Measurements from ENCODE around the gene DUS1L. TPM values are rescaled to one million over a fixed set of nuclear protein-coding genes. Genes with fewer than 3 reads are reported as not detected.

The DUS1L gene
- total and polyA plus RNA-seq, 2 donors (not counting 1 experiment from before 2014, with no cell fraction given): 109 to 241 TPM

DNA sequence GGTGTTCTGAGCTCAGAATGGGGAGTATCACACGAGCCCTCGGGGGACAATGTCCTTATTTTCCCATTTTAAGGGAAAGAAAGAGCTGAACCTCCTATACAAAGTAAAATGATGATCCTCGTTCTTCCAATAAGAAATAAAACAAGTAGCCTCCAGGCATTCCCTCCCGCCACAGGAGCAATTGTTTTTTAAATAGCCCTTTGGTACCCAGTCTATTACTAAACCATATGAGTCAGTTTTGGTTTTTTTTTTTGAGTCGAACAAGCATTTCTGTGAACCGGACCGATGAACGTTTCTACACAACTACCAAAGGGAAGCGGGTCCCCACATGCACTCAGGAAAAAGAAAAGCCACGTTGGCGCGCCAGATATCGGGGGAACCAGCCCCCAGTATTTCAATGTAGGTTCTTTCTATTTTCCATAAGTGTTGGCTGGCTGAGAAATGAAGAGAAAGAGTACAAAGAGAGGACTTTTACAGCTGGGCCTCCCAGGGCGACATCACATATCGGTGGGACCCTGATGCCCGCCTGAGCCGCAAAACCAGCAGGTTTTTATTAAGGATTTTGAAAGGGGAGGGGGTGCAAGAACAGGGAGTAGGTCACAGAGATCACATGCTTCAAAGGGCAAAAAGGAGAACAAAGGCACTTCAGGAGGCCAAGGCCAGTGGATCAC is 24.3 kb downstream of the DUS1L start:
- intact Hi-C loops (cut with micrococcal nuclease): no loop called here
- Histone ChIP-seq H3K4me2 (replicated peaks; ENCODE audit: low read depth, low read length, poor library complexity, severe bottlenecking) (no peak overlapping the region), H3K9ac (ENCODE audit: low read length) (no peak overlapping the region), H3K36me3 (replicated peaks in 1 of 2; ENCODE audit: control extremely low read depth in 1 of 2, control insufficient read depth in 1 of 2, extremely low read depth in 1 of 2, insufficient read depth in 2 of 2, low read length in 1 of 2) (no peaks in the 10 kb centered on the region), H3K27ac (ENCODE audit: low read length in 2 of 2) (no peak overlapping the region), H2AFZ (ENCODE audit: insufficient read depth, low read depth, low read length, poor library complexity, severe bottlenecking) (no peak overlapping the region), H3K79me2 (ENCODE audit: control insufficient read depth, insufficient read depth, low read length) (peaks cover 6% of the 10 kb centered on the region), H3K4me3 (ENCODE audit: control extremely low read depth in 1 of 5, extremely low read depth in 1 of 5, insufficient read depth in 1 of 5, low read depth in 2 of 5, low read length in 4 of 5) (no peak overlapping the region), H3K9me3 (ENCODE audit: control extremely low read depth in 1 of 3, control insufficient read depth in 2 of 3, insufficient read depth in 1 of 3, low read length in 2 of 3) (peaks cover 0 to 2% (median 0%) of the 10 kb centered on the region in 3 donors), H4K20me1 (ENCODE audit: control insufficient read depth, insufficient read depth, low read length, poor library complexity, severe bottlenecking) (peaks cover 9% of the 10 kb centered on the region), H3K27me3 (replicated peaks in 1 of 4; ENCODE audit: control extremely low read depth in 1 of 4, control insufficient read depth in 3 of 4, insufficient read depth in 4 of 4, low read length in 3 of 4) (no peaks in the 10 kb centered on the region), H3K4me1 (ENCODE audit: control insufficient read depth in 2 of 2, insufficient read depth in 2 of 2, low read length in 2 of 2) (peaks cover 12 to 14% of the 10 kb centered on the region in 2 donors)
- no peak overlapping the region for H3K4me3 Mint-ChIP-seq
- DNase-seq (no peak), ATAC-seq (ENCODE audit: low read depth) (no peak)
- H3K27me3 Mint-ChIP-seq: no peaks in the 10 kb centered on the region
- H3K27ac Mint-ChIP-seq: no peak overlapping the region
- WGBS (ENCODE audit: insufficient coverage): 94% methylated on average over 5 of the region's 17 CpGs
- CTCF ChIA-PET: interaction anchor here (0.7 kb wide), 1 partner anchor 43 kb away, joined by 3 read pairs; no protein-coding TSS in a partner anchor
- H3K9me3 Mint-ChIP-seq (ENCODE audit: insufficient read depth): no peaks in the 10 kb centered on the region
- POLR2A ChIA-PET: interaction anchor here (0.6 kb wide), 1 partner anchor 533 kb away, joined by 6 read pairs; no protein-coding TSS in a partner anchor
- H3K4me1 Mint-ChIP-seq: peaks cover 13% of the 10 kb centered on the region
- no peak for TF ChIP-seq CTCF (IDR thresholded peaks at IDR 0.05)

- intact Hi-C loops (cut with micrococcal nuclease): loop anchor here (10.0 kb wide), 1 partner anchor 515 kb away; no protein-coding TSS in a partner anchor
- CTCF ChIA-PET: interaction anchor here (1.3 kb wide), 1 partner anchor 58 kb away, joined by 3 read pairs; the partner anchor contains the start of gene FASN
- H3K27me3 ChIP-seq (replicated peaks in 1 of 4; ENCODE audit: control extremely low read depth in 1 of 4, control insufficient read depth in 3 of 4, insufficient read depth in 4 of 4, low read length in 3 of 4): no peaks in the 10 kb centered on the region
- H3K4me2 ChIP-seq (replicated peaks; ENCODE audit: low read depth, low read length, poor library complexity, severe bottlenecking): no peak overlapping the region
- H3K27ac ChIP-seq (ENCODE audit: low read length in 2 of 2): no peak overlapping the region
- POLR2A ChIA-PET: no interaction called here
- ATAC-seq (ENCODE audit: low read depth): no peak
- H2AFZ ChIP-seq (ENCODE audit: insufficient read depth, low read depth, low read length, poor library complexity, severe bottlenecking): no peak overlapping the region
- no peak for TF ChIP-seq EZH2 (IDR thresholded peaks at IDR 0.05; ENCODE audit: borderline replicate concordance, insufficient read depth, low read depth, low read length, poor library complexity, severe bottlenecking)
- no peak for TF ChIP-seq CTCF (IDR thresholded peaks at IDR 0.05)
- H3K4me1 Mint-ChIP-seq: peaks cover 22% of the 10 kb centered on the region
- peak overlapping the region; percentile 24 for H3K4me3 Mint-ChIP-seq
- no peaks in the 10 kb centered on the region for H3K9me3 Mint-ChIP-seq (ENCODE audit: insufficient read depth)
- H3K9me3 ChIP-seq (ENCODE audit: control extremely low read depth in 1 of 3, control insufficient read depth in 2 of 3, insufficient read depth in 1 of 3, low read length in 2 of 3): peaks cover 0 to 2% (median 0%) of the 10 kb centered on the region in 3 donors
- no peak overlapping the region for H3K9ac ChIP-seq (ENCODE audit: low read length)
- no peak for DNase-seq
- H3K27ac Mint-ChIP-seq: no peak overlapping the region
- no peak overlapping the region for H3K4me3 ChIP-seq (ENCODE audit: control extremely low read depth in 1 of 5, extremely low read depth in 1 of 5, insufficient read depth in 1 of 5, low read depth in 2 of 5, low read length in 4 of 5)
- peaks cover 18% of the 10 kb centered on the region for H4K20me1 ChIP-seq (ENCODE audit: control insufficient read depth, insufficient read depth, low read length, poor library complexity, severe bottlenecking)
- WGBS (ENCODE audit: insufficient coverage): 98% methylated on average over 8 of the region's 8 CpGs
- no peaks in the 10 kb centered on the region for H3K36me3 ChIP-seq (replicated peaks in 1 of 2; ENCODE audit: control extremely low read depth in 1 of 2, control insufficient read depth in 1 of 2, extremely low read depth in 1 of 2, insufficient read depth in 2 of 2, low read length in 1 of 2)
- H3K27me3 Mint-ChIP-seq: no peaks in the 10 kb centered on the region
- H3K79me2 ChIP-seq (ENCODE audit: control insufficient read depth, insufficient read depth, low read length): peaks cover 14% of the 10 kb centered on the region
- H3K4me1 ChIP-seq (ENCODE audit: control insufficient read depth in 2 of 2, insufficient read depth in 2 of 2, low read length in 2 of 2): peaks cover 18 to 19% of the 10 kb centered on the region in 2 donors
Observed at GRCh38 chr17:82039695-82040299, 25.8 kb downstream of the DUS1L start.
